Keratinocyte (primary cell): ENCODE data around the gene FHDC1. TPM values are rescaled to one million over a fixed set of nuclear protein-coding genes. Genes with fewer than 3 reads are reported as not detected.

Source experiments
- DNase-seq: peaks from one replicate; pipeline ENCODE4 v3.0.0-alpha.2; 2011; ENCODE audit warnings: low read depth, missing footprints, low spot score
- FAIRE-seq: peaks from 2 replicates; lab custom pipeline; 2011; peaks lifted over from hg19 to GRCh38; lab: Jason Lieb, UNC
- H2AFZ ChIP-seq: 2 replicates; pipeline ENCODE4 v1.6.0; 2012; ENCODE audit warnings: low read length, control low read depth, inconsistent platforms; ENCODE audit not compliant: control insufficient read depth
- H3K27ac ChIP-seq: 2 replicates; pipeline ENCODE4 v1.5.1; 2011; ENCODE audit warnings: low read length; ENCODE audit not compliant: control insufficient read depth, insufficient read depth
- H3K27me3 ChIP-seq: 3 replicates; pipeline ENCODE4 v1.6.0; 2011; ENCODE audit warnings: low read length; ENCODE audit not compliant: control insufficient read depth, insufficient read depth; ENCODE audit errors: extremely low read depth
- H3K36me3 ChIP-seq, 2 experiments: 2 replicates in 1 of 2; 3 replicates in 1 of 2; pipeline ENCODE4 v1.5.1; 2011; ENCODE audit warnings: low read length in 2 of 2, mild to moderate bottlenecking in 1 of 2; ENCODE audit not compliant: control insufficient read depth in 2 of 2, insufficient read depth in 2 of 2; ENCODE audit errors: extremely low read depth in 1 of 2
- H3K4me1 ChIP-seq: 3 replicates; pipeline ENCODE4 v1.5.1; 2011; ENCODE audit warnings: low read length; ENCODE audit not compliant: control insufficient read depth, insufficient read depth; ENCODE audit errors: extremely low read depth
- H3K4me2 ChIP-seq: 3 replicates; pipeline ENCODE4 v1.6.0; 2011; ENCODE audit warnings: low read depth, low read length; ENCODE audit not compliant: control insufficient read depth, insufficient read depth; ENCODE audit errors: extremely low read depth
- H3K4me3 ChIP-seq, 3 experiments: fragments of 200-600 bp in 1 of 3; sonication (generic) in 1 of 3; 2 replicates in 2 of 3; 3 replicates in 1 of 3; pipeline ENCODE4 v1.5.1; 2011 to 2016; ENCODE audit warnings: low read length in 3 of 3, mild to moderate bottlenecking in 3 of 3, control low read depth in 2 of 3, inconsistent platforms in 1 of 3, low read depth in 1 of 3, mixed read lengths in 1 of 3, mixed run types in 1 of 3, moderate library complexity in 1 of 3; ENCODE audit not compliant: control insufficient read depth in 2 of 3, insufficient read depth in 2 of 3; ENCODE audit errors: extremely low read depth in 1 of 3
- H3K79me2 ChIP-seq: 2 replicates; pipeline ENCODE4 v1.6.0; 2012; ENCODE audit warnings: low read length; ENCODE audit not compliant: control insufficient read depth, insufficient read depth
- H3K9ac ChIP-seq: 3 replicates; pipeline ENCODE4 v1.6.0; 2011; ENCODE audit warnings: low read length; ENCODE audit not compliant: control insufficient read depth, insufficient read depth; ENCODE audit errors: extremely low read depth
- H3K9me1 ChIP-seq: 3 replicates; pipeline ENCODE4 v1.6.0; 2011; ENCODE audit warnings: low read length; ENCODE audit not compliant: control insufficient read depth, insufficient read depth; ENCODE audit errors: extremely low read depth
- H3K9me3 ChIP-seq: 2 replicates; pipeline ENCODE4 v1.5.1; 2012; ENCODE audit warnings: low read depth, low read length; ENCODE audit not compliant: control insufficient read depth
- H4K20me1 ChIP-seq: 3 replicates; pipeline ENCODE4 v1.6.0; 2011; ENCODE audit warnings: low read length; ENCODE audit not compliant: control insufficient read depth, insufficient read depth; ENCODE audit errors: extremely low read depth
- EZH2 ChIP-seq: IDR thresholded peaks from one replicate; pipeline ENCODE4 v1.6.1; 2012; ENCODE audit warnings: inconsistent platforms, mild to moderate bottlenecking, low read length, moderate library complexity
- dilution Hi-C: fragments of 300-500 bp; cut with MboI; formaldehyde crosslinking; loops from one replicate; pipeline ENCODE4 v1.7.0; 2020; ENCODE audit warnings: low sequenced_read_pairs; ENCODE audit not compliant: extremely low pct_ligation_motif_present
- polyA plus RNA-seq, 5 experiments: library from polyadenylated mRNA; depleted of rRNA in 3 of 5; stranded (reverse) in 3 of 5; stranded (forward) in 1 of 5; unstranded in 1 of 5; fragments of >200 nt; gene quantifications; 1 replicate in 1 of 5; 2 replicates in 3 of 5; 3 replicates in 1 of 5; pipeline versions ENCODE4 v1.2.1 to v1.2.3, GENCODE V29; 2011 to 2012; ENCODE audit warnings: missing spikeins in 2 of 5, low read depth in 1 of 5, low replicate concordance in 1 of 5
- TF ChIP-seq, protein P1 (sequence below), 3 experiments: IDR thresholded peaks in 1 of 3; conservative IDR thresholded peaks in 1 of 3; optimal IDR thresholded peaks in 1 of 3; 2 replicates in 2 of 3; 3 replicates in 1 of 3; pipeline versions ENCODE3 to v1.5.1; 2011; ENCODE audit warnings: low read length in 3 of 3, mild to moderate bottlenecking in 3 of 3, moderate library complexity in 2 of 3, control low read depth in 1 of 3, inconsistent platforms in 1 of 3; ENCODE audit not compliant: insufficient read depth in 2 of 3; ENCODE audit errors: extremely low read depth in 1 of 3

FHDC1 gene
- polyA plus RNA-seq, 1 donor (not counting 4 experiments of a cell fraction or from before 2014, with no cell fraction given): 1.6 TPM

DNA sequence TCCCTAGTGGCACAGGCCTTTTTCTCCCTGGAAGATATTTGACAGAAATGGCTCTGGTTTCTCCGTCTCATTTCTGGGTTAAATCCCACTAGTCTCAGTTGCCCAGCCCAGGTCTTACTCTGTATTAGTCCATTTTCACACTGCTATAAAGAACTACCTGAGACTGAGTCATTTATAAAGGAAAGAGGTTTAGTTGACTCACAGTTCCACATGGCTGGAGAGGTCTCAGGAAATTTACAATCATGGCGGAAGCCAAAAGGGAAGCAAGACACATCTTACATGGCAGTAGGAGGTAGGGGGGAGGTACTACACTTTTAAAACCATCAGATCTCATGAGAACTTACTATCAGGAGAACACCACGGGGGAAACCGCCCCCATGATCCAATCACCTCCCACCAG is 81.9 kb downstream of the FHDC1 start:
- peaks cover 11% of the 10 kb centered on the region for H3K4me1 ChIP-seq
- no peak for DNase-seq
- no peaks in the 10 kb centered on the region for H4K20me1 ChIP-seq
- H3K9me3 ChIP-seq: no peaks in the 10 kb centered on the region
- no peak overlapping the region for H3K4me2 ChIP-seq
- no peaks in the 10 kb centered on the region for H3K36me3 ChIP-seq
- TF ChIP-seq, protein P1, sequence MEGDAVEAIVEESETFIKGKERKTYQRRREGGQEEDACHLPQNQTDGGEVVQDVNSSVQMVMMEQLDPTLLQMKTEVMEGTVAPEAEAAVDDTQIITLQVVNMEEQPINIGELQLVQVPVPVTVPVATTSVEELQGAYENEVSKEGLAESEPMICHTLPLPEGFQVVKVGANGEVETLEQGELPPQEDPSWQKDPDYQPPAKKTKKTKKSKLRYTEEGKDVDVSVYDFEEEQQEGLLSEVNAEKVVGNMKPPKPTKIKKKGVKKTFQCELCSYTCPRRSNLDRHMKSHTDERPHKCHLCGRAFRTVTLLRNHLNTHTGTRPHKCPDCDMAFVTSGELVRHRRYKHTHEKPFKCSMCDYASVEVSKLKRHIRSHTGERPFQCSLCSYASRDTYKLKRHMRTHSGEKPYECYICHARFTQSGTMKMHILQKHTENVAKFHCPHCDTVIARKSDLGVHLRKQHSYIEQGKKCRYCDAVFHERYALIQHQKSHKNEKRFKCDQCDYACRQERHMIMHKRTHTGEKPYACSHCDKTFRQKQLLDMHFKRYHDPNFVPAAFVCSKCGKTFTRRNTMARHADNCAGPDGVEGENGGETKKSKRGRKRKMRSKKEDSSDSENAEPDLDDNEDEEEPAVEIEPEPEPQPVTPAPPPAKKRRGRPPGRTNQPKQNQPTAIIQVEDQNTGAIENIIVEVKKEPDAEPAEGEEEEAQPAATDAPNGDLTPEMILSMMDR (optimal IDR thresholded peaks at IDR 0.05 in 1 of 3, IDR thresholded peaks at IDR 0.05 in 1 of 3, conservative IDR thresholded peaks at IDR 0.05 in 1 of 3; ENCODE audit: extremely low read depth in 1 of 3, insufficient read depth in 2 of 3, low read length in 3 of 3): no peak
- no peak for TF ChIP-seq EZH2
- no peaks in the 10 kb centered on the region for H3K79me2 ChIP-seq
- no peaks in the 10 kb centered on the region for H3K27me3 ChIP-seq
- no peak for FAIRE-seq
- H3K9me1 ChIP-seq: no peaks in the 10 kb centered on the region
- dilution Hi-C loops: no loop called here
- no peak overlapping the region for H2AFZ ChIP-seq
- no peak overlapping the region for H3K4me3 ChIP-seq
- H3K27ac ChIP-seq: no peak overlapping the region
- H3K9ac ChIP-seq: no peak overlapping the region

DNA sequence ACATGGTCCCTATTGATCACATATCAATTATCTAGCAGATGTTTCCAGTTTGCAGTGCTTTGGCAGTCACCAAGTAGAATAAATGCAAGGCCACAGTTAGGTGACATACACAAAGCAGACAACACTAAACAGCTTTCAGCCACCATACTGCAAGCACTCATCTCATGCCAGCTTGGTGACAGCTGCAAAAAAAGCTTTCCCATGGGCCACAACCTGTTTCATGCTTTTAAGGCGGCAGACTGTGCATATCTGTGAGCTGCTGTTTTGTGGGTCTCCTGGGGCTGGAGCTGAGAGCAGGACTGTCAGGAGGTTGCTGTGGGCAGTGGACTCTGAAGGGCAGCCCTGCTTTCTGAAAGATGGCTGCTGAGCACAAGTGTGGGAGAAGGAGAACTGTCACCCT is 82.6 kb downstream of the FHDC1 start:
- no peaks in the 10 kb centered on the region for H3K9me3 ChIP-seq
- dilution Hi-C loops: no loop called here
- H3K36me3 ChIP-seq: no peaks in the 10 kb centered on the region
- TF ChIP-seq EZH2: no peak
- TF ChIP-seq, protein P1 (optimal IDR thresholded peaks at IDR 0.05 in 1 of 3, IDR thresholded peaks at IDR 0.05 in 1 of 3, conservative IDR thresholded peaks at IDR 0.05 in 1 of 3; ENCODE audit: extremely low read depth in 1 of 3, insufficient read depth in 2 of 3, low read length in 3 of 3): no peak
- H3K4me3 ChIP-seq: no peak overlapping the region
- H3K79me2 ChIP-seq: no peaks in the 10 kb centered on the region
- peaks cover 17% of the 10 kb centered on the region for H3K4me1 ChIP-seq
- no peak overlapping the region for H3K27ac ChIP-seq
- no peak overlapping the region for H3K9ac ChIP-seq
- H3K4me2 ChIP-seq: no peak overlapping the region
- no peak overlapping the region for H2AFZ ChIP-seq
- no peaks in the 10 kb centered on the region for H3K9me1 ChIP-seq
- no peak for FAIRE-seq
- DNase-seq: no peak
- H4K20me1 ChIP-seq: no peaks in the 10 kb centered on the region
- H3K27me3 ChIP-seq: no peaks in the 10 kb centered on the region
